ENCODE measurements around the gene LXN.

The LXN gene

GRCh38 chr3:158671821-158672214 lies 630 bp downstream of the LXN start:
- no peak for DNase-seq (ENCODE audit: low read depth, low spot score)

GRCh38 chr3:158668506-158668905 lies 3.9 kb downstream of the LXN start:
- no peak for DNase-seq (ENCODE audit: low read depth, low spot score)

DNA sequence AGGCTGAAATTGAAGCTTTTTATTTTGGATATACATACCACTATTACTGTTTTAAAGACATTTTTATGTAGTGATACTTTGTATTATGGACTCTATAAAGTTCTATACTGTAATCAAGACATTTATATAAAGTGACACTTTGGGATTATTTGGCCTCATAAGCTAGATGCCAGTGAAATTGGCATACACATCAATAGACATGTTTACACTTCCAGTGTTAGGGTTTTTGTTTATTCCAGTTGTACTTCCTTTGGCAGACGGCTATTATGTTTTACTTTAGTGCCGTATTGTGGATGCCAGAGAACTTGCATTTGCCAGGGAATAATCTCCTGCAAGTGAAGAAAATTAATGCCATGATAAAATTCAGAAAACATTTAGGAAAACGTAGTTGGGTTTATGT lies 6.0 kb downstream of the LXN start:
- DNase-seq (ENCODE audit: low read depth, low spot score), result no peak

GRCh38 chr3:158663832-158664231 lies 8.6 kb downstream of the LXN start:
- DNase-seq (ENCODE audit: low read depth, low spot score), result no peak

DNA sequence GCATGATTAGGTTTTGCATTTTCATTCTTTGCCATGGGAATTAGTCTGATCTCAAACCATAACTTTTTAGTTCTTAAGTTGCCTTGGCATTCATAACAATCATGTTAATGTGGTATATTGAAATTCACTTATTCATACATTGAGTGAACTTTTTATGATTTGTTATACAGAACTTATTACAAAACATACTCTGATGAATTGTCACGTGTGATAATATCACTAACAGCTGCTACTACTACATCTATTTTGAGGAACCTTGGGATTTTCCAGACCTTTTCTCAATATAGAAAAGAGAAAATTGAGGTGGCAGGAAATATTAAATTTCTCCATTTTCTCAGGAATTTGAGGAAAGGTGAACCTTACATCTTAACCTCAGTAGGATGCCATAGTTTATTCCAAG lies 9.2 kb downstream of the LXN start:
- DNase-seq (ENCODE audit: low read depth, low spot score), result no peak

GRCh38 chr3:158660711-158661110 lies 11.7 kb downstream of the LXN start:
- DNase-seq (ENCODE audit: low read depth, low spot score), result no peak

DNA sequence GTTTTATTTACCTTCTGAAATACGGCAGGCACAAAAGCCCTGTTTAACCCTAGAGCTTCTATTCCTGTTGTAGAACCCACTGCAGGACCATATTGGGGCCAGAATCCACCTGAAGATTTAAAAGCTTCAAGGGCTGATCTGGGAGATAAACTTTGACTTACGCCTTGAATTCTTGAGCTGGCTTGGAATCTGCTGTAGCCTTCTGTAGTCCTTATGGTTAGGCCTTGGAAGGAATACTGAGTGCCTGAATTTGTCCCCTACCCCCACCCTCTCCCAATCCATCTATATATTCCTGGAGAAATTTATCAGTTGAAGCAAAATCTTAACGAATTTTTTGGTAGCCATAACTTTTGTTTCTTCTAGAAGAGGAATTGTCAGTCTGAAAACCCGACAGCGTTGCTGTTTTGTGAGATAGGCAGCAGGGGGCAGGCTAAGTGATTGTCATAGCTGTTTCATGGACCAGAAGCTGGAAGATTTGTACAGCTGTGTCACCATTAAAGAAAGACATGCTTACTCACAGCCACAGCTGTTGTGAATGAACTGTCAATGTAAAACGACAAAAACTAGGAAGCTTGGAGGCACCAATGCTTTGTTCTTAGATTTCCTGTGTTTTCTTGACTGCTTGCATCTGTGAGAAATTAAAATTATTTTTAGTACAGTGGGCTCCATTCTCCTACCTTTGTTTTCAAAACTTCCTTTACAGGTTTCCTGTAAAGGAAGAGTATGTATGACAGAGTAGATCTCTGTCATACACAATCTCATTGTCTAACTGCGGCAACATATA lies 12.8 kb downstream of the LXN start:
- DNase-seq (ENCODE audit: low read depth, low spot score), result peak; percentile 38

- no peak for DNase-seq (ENCODE audit: low read depth, low spot score)
These were observed 13.6 kb downstream of the LXN start for GRCh38 chr3:158658889-158659288.

- DNase-seq (ENCODE audit: low read depth, low spot score), result no peak
These were observed 20.0 kb downstream of the LXN start for GRCh38 chr3:158652463-158652862.

DNA sequence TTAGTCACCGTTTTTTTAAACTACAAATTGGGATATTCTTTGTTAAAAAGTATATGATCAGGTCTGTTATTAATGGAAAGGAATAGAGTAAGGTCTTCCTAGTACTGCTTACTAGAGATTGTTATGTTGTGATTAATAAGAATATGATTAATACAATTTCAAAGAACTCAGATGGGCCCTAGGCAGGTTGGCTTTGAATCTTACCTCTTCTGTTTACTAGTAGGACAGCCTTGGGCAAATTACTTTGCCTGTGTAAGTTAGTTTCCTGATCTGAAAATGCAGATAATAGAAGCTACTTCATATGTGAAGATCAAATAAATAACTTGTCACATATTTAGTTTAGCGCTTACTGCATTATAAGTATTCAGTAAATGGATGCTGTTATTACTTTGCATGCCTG lies 21.3 kb downstream of the LXN start:
- DNase-seq (ENCODE audit: low read depth, low spot score), result no peak

GRCh38 chr3:158649791-158650190 lies 22.7 kb downstream of the LXN start:
- no peak for DNase-seq (ENCODE audit: low read depth, low spot score)

GRCh38 chr3:158644345-158644908 lies 28.0 kb downstream of the LXN start, which contains the start of gene GFM1:
Gene GFM1, plus strand, starts transcription at chr3:158644527. Its CDS starts 108 bp downstream, at chr3:158644635.
- peak; percentile 78 for DNase-seq (ENCODE audit: low read depth, low spot score)

DNA sequence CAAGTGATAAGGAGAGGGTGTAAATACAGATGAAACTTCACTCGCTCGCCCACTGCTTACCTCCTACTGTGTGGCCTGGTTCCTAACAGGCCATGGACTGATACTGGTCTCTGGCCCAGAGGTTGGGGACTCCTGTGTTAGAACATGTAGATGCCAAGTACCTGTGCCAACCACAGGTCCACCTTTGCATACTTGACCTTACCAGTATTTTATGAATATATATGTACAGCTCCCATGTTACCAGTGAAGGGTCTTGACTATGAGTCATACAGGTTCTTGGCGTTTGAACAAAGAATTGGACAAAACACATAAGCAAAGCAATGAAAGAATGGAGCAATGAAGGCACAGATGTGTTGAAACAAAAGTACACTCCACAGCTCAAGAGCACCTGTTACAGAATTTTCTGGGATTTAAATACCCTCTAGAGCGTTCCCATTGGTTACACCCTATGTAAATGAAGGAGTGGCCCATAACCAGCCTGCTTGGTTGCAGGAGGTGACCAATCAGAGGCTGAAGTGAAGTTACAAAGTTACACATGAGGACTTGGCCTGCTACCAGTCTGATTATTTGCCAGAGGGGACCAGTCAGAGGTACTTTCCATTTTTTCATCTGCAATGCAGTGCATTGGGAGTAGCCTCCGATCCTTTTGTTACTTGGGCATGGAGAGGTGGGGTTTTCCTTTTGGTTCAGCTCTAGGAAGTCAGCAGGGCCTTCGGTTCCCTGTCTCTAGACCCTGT lies 29.8 kb downstream of the LXN start:
- DNase-seq (ENCODE audit: low read depth, low spot score), result no peak

GRCh38 chr3:158642005-158642404 lies 30.4 kb downstream of the LXN start:
- no peak for DNase-seq (ENCODE audit: low read depth, low spot score)

GRCh38 chr3:158640646-158641045 lies 31.8 kb downstream of the LXN start:
- no peak for DNase-seq (ENCODE audit: low read depth, low spot score)

DNA sequence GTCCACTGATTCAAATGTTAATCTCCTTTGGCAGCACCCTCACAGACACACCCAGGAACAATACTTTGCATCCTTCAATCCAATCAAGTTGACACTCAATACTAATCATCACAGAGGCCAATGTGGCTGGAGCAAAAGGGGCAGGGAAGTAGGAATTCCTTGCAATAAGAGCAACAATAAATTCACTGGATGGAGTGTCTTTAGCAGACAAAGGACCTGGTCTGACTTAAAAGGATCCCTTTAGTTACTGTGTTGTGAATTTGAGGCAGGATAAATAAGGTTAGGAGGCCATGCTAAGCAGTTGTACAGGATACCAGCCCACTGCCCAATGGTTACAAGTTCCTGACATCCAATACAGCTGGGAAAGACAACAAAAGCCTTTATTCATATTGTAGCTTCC lies 40.5 kb downstream of the LXN start:
- DNase-seq (ENCODE audit: low read depth, low spot score), result no peak

DNA sequence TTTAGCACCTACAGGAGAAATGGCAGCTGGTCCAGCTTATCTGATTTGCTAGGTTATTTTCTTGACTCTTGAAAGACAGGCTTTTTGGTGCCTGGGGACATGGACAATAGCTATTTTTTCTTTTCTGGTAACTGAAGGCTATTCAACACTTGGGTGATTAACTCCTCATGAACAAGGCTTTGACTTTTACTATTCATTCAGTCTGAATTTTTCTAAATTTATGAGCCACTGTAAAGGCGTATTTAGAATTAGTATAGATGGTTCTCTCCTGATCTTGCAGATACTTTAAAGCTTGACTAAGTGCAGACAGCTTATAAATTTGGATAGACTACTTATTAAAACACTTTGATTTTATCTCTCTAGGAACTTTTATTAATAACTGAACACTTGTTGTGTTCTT lies 46.6 kb downstream of the LXN start:
- no peak for DNase-seq (ENCODE audit: low read depth, low spot score)

DNA sequence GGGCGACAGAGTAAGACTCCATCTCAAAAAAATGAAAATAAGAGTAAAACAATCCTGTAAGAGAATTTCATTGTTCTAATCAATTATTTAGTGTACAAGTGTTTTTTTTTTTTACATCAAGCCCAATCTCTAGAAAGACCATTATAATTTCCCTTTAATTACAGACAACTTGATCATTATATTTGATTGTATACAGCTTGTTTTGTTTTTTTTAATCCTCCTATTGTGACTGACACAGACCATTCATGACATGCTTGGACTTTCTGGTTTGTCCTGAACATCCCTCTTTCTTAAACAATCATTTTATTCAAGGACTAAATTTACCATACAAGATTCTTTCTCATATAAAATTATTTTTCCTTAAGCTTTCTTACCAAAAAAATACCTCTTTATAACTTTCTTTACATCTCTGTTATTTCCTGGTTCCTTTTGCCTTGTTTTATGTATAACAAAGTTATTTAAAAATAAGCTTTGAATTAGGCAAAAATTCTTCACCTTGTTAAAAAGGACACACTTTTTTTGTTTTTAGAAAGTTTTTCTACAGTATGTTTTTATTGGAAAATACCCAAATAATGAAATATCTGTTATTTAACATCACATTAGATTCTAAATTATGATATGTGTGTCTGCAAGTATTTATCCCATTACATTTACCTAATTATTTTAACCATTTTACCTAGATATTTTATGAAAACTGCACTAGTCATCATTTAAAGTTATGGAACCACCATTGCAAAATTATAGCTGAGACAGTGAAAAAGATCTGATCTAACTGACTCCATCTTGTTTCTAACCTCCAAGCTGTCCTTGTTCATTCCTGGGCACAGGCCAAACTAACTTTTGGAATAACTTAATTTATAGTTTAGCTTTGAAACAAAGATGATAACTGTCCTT lies 54.2 kb downstream of the LXN start:
- no peak for DNase-seq (ENCODE audit: low read depth, low spot score)
